GM12878 (cell line): Measurements from ENCODE around the gene TSC22D1. TPM values are rescaled to one million over a fixed set of nuclear protein-coding genes. Genes with fewer than 3 reads are reported as not detected.

ENCODE experiments used
- ATAC-seq: fragments of 200-7000 bp; cut with Tn5 transposase; 3 replicates; pipeline ENCODE4 v1.9.1; 2020; ENCODE audit warnings: mild to moderate bottlenecking, moderate library complexity
- BruUV-seq: library from RNA; stranded (reverse); fragments of 400-500 nt; replicated peaks from 2 replicates; lab custom pipeline; 2021; lab: Mats Ljungman, UMichigan
- CTCF ChIA-PET: fragments of 300-600 bp; sonication (Branson Sonifier 250); formaldehyde crosslinking; extraction: SDS; loops from one replicate; lab custom pipeline; 2021; ENCODE audit warnings: inconsistent platforms; lab: Yijun Ruan, JAX
- POLR2A ChIA-PET: fragments of 350-600 bp; formaldehyde crosslinking; extraction: SDS; loops from one replicate; lab custom pipeline; 2021; ENCODE audit warnings: inconsistent platforms; lab: Charles Lee
- RAD21 ChIA-PET: fragments of 300-600 bp; sonication (Branson Sonifier 250); formaldehyde crosslinking; loops from one replicate; lab custom pipeline; 2023; ENCODE audit warnings: antibody characterized with exemption; ENCODE audit not compliant: unreplicated experiment; lab: Charles Lee
- SMC1A ChIA-PET: fragments of 300-600 bp; sonication (Branson Sonifier 250); formaldehyde crosslinking; loops from one replicate; lab custom pipeline; 2023; ENCODE audit not compliant: unreplicated experiment, uncharacterized antibody; lab: Charles Lee
- DNase-seq: peaks from one replicate; pipeline ENCODE4 v3.0.0-alpha.2; 2011; ENCODE audit warnings: low read depth, low spot score
- FAIRE-seq: peaks from 3 replicates; lab custom pipeline; 2011; peaks lifted over from hg19 to GRCh38; lab: Jason Lieb, UNC
- H2AFZ ChIP-seq: 2 replicates; pipeline ENCODE4 v1.6.0; 2011; ENCODE audit warnings: low read depth, low read length, control low read depth; ENCODE audit not compliant: control insufficient read depth
- H3K27ac ChIP-seq: 2 replicates; pipeline ENCODE4 v1.5.1; 2011; ENCODE audit warnings: control low read depth; ENCODE audit not compliant: control insufficient read depth, insufficient read depth
- H3K27me3 ChIP-seq, 2 experiments: replicated peaks in 1 of 2; 2 replicates each; pipeline versions ENCODE4 v1.6.0 to v1.6.1; 2011; ENCODE audit warnings: low read length in 1 of 2; ENCODE audit not compliant: control insufficient read depth in 2 of 2, insufficient read depth in 2 of 2
- H3K36me3 ChIP-seq, 2 experiments: 2 replicates each; pipeline ENCODE4 v1.5.1; 2011; ENCODE audit warnings: low read length in 1 of 2; ENCODE audit not compliant: control insufficient read depth in 2 of 2, insufficient read depth in 2 of 2
- H3K4me1 ChIP-seq: 2 replicates; pipeline ENCODE4 v1.6.1; 2011; ENCODE audit warnings: mild to moderate bottlenecking, low read length, moderate library complexity, mixed read lengths; ENCODE audit not compliant: control insufficient read depth, insufficient read depth
- H3K4me2 ChIP-seq: 2 replicates; pipeline ENCODE4 v1.6.0; 2011; ENCODE audit warnings: control low read depth; ENCODE audit not compliant: control insufficient read depth, insufficient read depth
- H3K4me3 ChIP-seq: fragments of 200-600 bp; sonication (generic); 2 replicates; pipeline ENCODE4 v1.5.1; 2016
- H3K79me2 ChIP-seq: 2 replicates; pipeline ENCODE4 v1.6.0; 2011; ENCODE audit warnings: low read length; ENCODE audit not compliant: control insufficient read depth, insufficient read depth
- H3K9ac ChIP-seq: 2 replicates; pipeline ENCODE4 v1.8.0; 2011; ENCODE audit warnings: low read length, control low read depth, mixed read lengths; ENCODE audit not compliant: control insufficient read depth, insufficient read depth
- H3K9me3 ChIP-seq: replicated peaks from 3 replicates; pipeline ENCODE4 v1.5.1; 2011; ENCODE audit warnings: mild to moderate bottlenecking, low read length; ENCODE audit not compliant: control insufficient read depth, insufficient read depth
- H4K20me1 ChIP-seq: 2 replicates; pipeline ENCODE4 v1.6.0; 2011; ENCODE audit not compliant: control insufficient read depth, insufficient read depth
- RAD21 ChIP-seq: IDR thresholded peaks from 2 replicates; pipeline ENCODE4 v1.6.1; 2011; ENCODE audit warnings: mild to moderate bottlenecking, low read depth, low read length, moderate library complexity; ENCODE audit not compliant: insufficient read depth
- SMC3 ChIP-seq: IDR thresholded peaks from 2 replicates; pipeline ENCODE4 v1.6.1; 2011; ENCODE audit warnings: low read length, improper control_type of control experiment, borderline replicate concordance
- WGBS: methylation state at CpG from one replicate; pipeline ENCODE4 v1.1.6; 2016; ENCODE audit warnings: low lambda C conversion rate; ENCODE audit not compliant: insufficient replicate concordance, insufficient coverage; ENCODE audit errors: missing lambda C conversion rate; 5-methylcytosine and 5-hydroxymethylcytosine counted together
- in situ Hi-C: fragments of 300-500 bp; cut with MboI; formaldehyde crosslinking; loops from 9 replicates; pipeline ENCODE4 v1.14.3; 2018; ENCODE audit warnings: mixed read lengths
- intact Hi-C: fragments of 100-400 bp; cut with micrococcal nuclease; formaldehyde crosslinking; loops from one replicate; pipeline ENCODE4 v1.14.2; 2022; ENCODE audit not compliant: unreplicated experiment
- polyA plus RNA-seq, 11 experiments: library from polyadenylated mRNA; depleted of rRNA in 4 of 11; unstranded in 6 of 11; stranded (reverse) in 5 of 11; fragments of >200 nt; fragmentation: Nextera tagmentation in 4 of 11; fragmentation: Illumina TruSeq in 1 of 11; extraction: Ambion mirVana in 4 of 11; extraction: Trizol in 1 of 11; gene quantifications; 1 replicate in 1 of 11; 2 replicates in 10 of 11; pipeline versions ENCODE4 v1.2.1 to v1.2.3, GENCODE V29; 2011 to 2016; ENCODE audit warnings: inconsistent platforms in 2 of 11, missing spikeins in 2 of 11, low read depth in 1 of 11
- total RNA-seq, 4 experiments: library from RNA; depleted of rRNA in 3 of 4; stranded (reverse); fragments of >200 nt in 3 of 4; fragmentation: Illumina TruSeq in 1 of 4; extraction: Trizol in 1 of 4; gene quantifications; 2 replicates each; pipeline versions ENCODE4 v1.2.1 to v1.2.3, GENCODE V29; 2013 to 2021
- TF ChIP-seq, protein P1 (sequence below): fragments of 450-650 bp; conservative IDR thresholded peaks from 2 replicates; pipeline ENCODE4 v1.6.1; 2017; ENCODE audit warnings: mild to moderate bottlenecking, moderate library complexity
- TF ChIP-seq, protein P2 (sequence below), 3 experiments: IDR thresholded peaks in 2 of 3; conservative IDR thresholded peaks in 1 of 3; 2 replicates each; pipeline ENCODE4 v1.5.1; 2011; ENCODE audit warnings: low read depth in 3 of 3, low read length in 3 of 3, mild to moderate bottlenecking in 3 of 3, control low read depth in 2 of 3, moderate library complexity in 2 of 3, inconsistent platforms in 1 of 3, mixed read lengths in 1 of 3; ENCODE audit not compliant: control insufficient read depth in 2 of 3, insufficient read depth in 1 of 3; ENCODE audit errors: extremely low read depth in 1 of 3

Gene TSC22D1
- total and polyA plus RNA-seq, 10 of the 15 experiments (the other 5 are each of a cell fraction or from before 2014, with no cell fraction given), result 0.37 to 15.7 (median 7.5) TPM

DNA sequence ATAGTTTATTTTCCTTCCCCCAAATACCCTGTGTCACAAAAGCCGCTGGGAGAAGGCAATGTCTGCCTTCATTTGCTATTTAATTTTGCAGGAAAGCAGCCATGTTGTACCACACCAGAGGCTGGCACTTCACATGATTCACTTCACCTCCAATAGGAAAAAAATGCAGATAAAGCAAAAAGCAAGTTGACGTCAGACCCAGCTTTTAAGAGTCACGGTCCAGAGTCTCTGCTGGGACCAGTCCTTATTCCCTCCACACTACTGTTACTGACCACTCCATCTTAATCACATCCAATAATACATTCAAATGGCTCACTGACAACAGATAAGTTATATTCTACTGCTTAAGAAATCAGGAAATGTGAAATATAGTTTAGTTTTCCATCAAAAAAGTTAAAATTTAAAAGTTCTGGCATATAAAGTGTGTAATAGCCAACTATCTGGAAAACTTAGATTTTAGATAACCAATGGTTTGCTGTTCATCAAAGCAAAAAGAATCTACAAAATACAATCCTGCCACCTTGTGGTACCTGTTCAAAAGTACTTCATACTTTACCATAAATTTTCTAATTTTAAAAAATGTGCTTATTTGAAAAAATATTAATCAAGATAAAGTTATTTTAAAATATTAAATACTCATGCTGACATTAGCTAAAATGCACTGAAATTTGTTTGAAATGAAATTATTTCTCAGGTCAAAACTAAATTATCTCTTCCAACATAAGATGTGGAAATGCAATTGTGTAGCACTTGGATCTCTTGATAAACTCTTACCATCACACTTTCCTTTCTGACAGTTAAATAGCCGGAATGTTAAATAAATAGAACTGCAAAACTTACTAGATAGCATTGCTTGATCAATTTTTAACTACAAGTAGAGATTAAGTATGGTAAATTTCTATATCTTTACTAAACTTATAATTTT is 105.2 kb downstream of the TSC22D1 start:
- ATAC-seq, result no peak
- ChIA-PET CTCF (interaction anchor here (0.7 to 3.5 kb wide), 7 partner anchors 9 to 566 kb away, joined by 3 to 29 read pairs (median 6); no protein-coding TSS in a partner anchor), SMC1A (interaction anchor here (1.2 to 1.5 kb wide), 2 partner anchors 565 kb away, joined by 3 read pairs; no protein-coding TSS in a partner anchor), RAD21 (no interaction called here), POLR2A (no interaction called here)
- WGBS, result 3% methylated on average over 4 of the region's 4 CpGs
- Histone ChIP-seq H3K36me3 (no peaks in the 10 kb centered on the region), H3K27ac (no peak overlapping the region), H3K9me3 (no peaks in the 10 kb centered on the region), H3K4me2 (no peak overlapping the region), H2AFZ (no peak overlapping the region), H3K79me2 (no peaks in the 10 kb centered on the region), H3K4me1 (no peaks in the 10 kb centered on the region), H3K9ac (no peak overlapping the region), H3K4me3 (no peak overlapping the region)
- no TSS peak for BruUV-seq
- DNase-seq, result no peak
- in situ Hi-C loops, result loop anchor here (10.0 kb wide), 1 partner anchor 566 kb away; no protein-coding TSS in a partner anchor
- intact Hi-C loops, result loop anchor here (1.0 kb wide), 1 partner anchor 566 kb away; no protein-coding TSS in a partner anchor
- FAIRE-seq, result no peak
- peak; percentile 29; the same call in 1 of the 2 replicates for TF ChIP-seq SMC3
- peak; percentile 53 for TF ChIP-seq RAD21
- TF ChIP-seq, protein P1, sequence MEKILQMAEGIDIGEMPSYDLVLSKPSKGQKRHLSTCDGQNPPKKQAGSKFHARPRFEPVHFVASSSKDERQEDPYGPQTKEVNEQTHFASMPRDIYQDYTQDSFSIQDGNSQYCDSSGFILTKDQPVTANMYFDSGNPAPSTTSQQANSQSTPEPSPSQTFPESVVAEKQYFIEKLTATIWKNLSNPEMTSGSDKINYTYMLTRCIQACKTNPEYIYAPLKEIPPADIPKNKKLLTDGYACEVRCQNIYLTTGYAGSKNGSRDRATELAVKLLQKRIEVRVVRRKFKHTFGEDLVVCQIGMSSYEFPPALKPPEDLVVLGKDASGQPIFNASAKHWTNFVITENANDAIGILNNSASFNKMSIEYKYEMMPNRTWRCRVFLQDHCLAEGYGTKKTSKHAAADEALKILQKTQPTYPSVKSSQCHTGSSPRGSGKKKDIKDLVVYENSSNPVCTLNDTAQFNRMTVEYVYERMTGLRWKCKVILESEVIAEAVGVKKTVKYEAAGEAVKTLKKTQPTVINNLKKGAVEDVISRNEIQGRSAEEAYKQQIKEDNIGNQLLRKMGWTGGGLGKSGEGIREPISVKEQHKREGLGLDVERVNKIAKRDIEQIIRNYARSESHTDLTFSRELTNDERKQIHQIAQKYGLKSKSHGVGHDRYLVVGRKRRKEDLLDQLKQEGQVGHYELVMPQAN, result no peak
- TF ChIP-seq, protein P2, sequence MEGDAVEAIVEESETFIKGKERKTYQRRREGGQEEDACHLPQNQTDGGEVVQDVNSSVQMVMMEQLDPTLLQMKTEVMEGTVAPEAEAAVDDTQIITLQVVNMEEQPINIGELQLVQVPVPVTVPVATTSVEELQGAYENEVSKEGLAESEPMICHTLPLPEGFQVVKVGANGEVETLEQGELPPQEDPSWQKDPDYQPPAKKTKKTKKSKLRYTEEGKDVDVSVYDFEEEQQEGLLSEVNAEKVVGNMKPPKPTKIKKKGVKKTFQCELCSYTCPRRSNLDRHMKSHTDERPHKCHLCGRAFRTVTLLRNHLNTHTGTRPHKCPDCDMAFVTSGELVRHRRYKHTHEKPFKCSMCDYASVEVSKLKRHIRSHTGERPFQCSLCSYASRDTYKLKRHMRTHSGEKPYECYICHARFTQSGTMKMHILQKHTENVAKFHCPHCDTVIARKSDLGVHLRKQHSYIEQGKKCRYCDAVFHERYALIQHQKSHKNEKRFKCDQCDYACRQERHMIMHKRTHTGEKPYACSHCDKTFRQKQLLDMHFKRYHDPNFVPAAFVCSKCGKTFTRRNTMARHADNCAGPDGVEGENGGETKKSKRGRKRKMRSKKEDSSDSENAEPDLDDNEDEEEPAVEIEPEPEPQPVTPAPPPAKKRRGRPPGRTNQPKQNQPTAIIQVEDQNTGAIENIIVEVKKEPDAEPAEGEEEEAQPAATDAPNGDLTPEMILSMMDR (IDR thresholded peaks at IDR 0.05 in 2 of 3, conservative IDR thresholded peaks at IDR 0.05 in 1 of 3; ENCODE audit: control insufficient read depth in 2 of 3, extremely low read depth in 1 of 3, insufficient read depth in 1 of 3, low read depth in 3 of 3, low read length in 3 of 3), result peak; percentile 11 to 41 (median 34); a peak in 2 of 6 replicates
- TF ChIP-seq, all 136 proteins: peak for 3
- no peaks in the 10 kb centered on the region for H3K27me3 ChIP-seq
- H4K20me1 ChIP-seq, result no peaks in the 10 kb centered on the region
